ENCODE results near the gene ZWILCH. TPM values are rescaled to one million over a fixed set of nuclear protein-coding genes. Genes with fewer than 3 reads are reported as not detected.
"Not testable (repeated sequence)": the region's sequence is repeated elsewhere in the genome, so short reads cannot be mapped to it uniquely, and the experiment has no call there.

Gene ZWILCH
- total and polyA plus RNA-seq, 4 donors = 1.5 to 11.3 (median 2.9) TPM

GRCh38 chr15:66456211-66456610 lies 48.9 kb upstream of the ZWILCH start:
- peaks cover 0 to 2% (median 0%) of the 10 kb centered on the region in 4 donors for H3K36me3 ChIP-seq (ENCODE audit: control insufficient read depth in 4 of 4, insufficient read depth in 3 of 4, low read depth in 1 of 4, low read length in 3 of 4)
- peaks cover 1 to 13% (median 9%) of the 10 kb centered on the region in 4 donors for H3K4me1 ChIP-seq (ENCODE audit: control insufficient read depth in 4 of 4, insufficient read depth in 4 of 4, low read length in 3 of 4)
- H3K9ac ChIP-seq (ENCODE audit: low read depth in 1 of 2, low read length in 2 of 2) = no peak overlapping the region
- no peak overlapping the region for H3K4me3 ChIP-seq (ENCODE audit: low read depth in 1 of 3, low read length in 3 of 3)
- TF ChIP-seq EGR1 (IDR thresholded peaks at IDR 0.05; ENCODE audit: low read depth in 2 of 2) (no peak), REST (IDR thresholded peaks at IDR 0.05) (no peak), NR2F2 (IDR thresholded peaks at IDR 0.05) (no peak), RAD21 (IDR thresholded peaks at IDR 0.05) (no peak), TAF1 (conservative IDR thresholded peaks at IDR 0.05) (no peak), ATF3 (IDR thresholded peaks at IDR 0.05) (no peak), YY1 (IDR thresholded peaks at IDR 0.05) (no peak), GABPA (IDR thresholded peaks at IDR 0.05 in 1 of 2, conservative IDR thresholded peaks at IDR 0.05 in 1 of 2) (no peak), FOXA2 (IDR thresholded peaks at IDR 0.05) (no peak), SP1 (IDR thresholded peaks at IDR 0.05) (no peak), JUND (IDR thresholded peaks at IDR 0.05) (no peak)
- H3K27ac ChIP-seq (ENCODE audit: low read depth in 1 of 2, low read length in 2 of 2) = no peak overlapping the region
- no peak for DNase-seq (ENCODE audit: low spot score)
- H3K9me3 ChIP-seq (ENCODE audit: control insufficient read depth in 4 of 4, low read length in 3 of 4) = no peaks in the 10 kb centered on the region
- H3K27me3 ChIP-seq (ENCODE audit: control insufficient read depth in 4 of 4, insufficient read depth in 4 of 4, low read length in 3 of 4) = no peaks in the 10 kb centered on the region
- 90% methylated on average over 3 of the region's 3 CpGs for WGBS

- peaks cover 0 to 2% (median under 1%) of the 10 kb centered on the region in 4 donors for H3K36me3 ChIP-seq (ENCODE audit: control insufficient read depth in 4 of 4, insufficient read depth in 3 of 4, low read depth in 1 of 4, low read length in 3 of 4)
- H3K27me3 ChIP-seq (ENCODE audit: control insufficient read depth in 4 of 4, insufficient read depth in 4 of 4, low read length in 3 of 4) = no peaks in the 10 kb centered on the region
- DNase-seq (ENCODE audit: low spot score) = no peak
- no peaks in the 10 kb centered on the region for H3K4me1 ChIP-seq (ENCODE audit: control insufficient read depth in 4 of 4, insufficient read depth in 4 of 4, low read length in 3 of 4)
- no peak for TF ChIP-seq GABPA (IDR thresholded peaks at IDR 0.05 in 1 of 2, conservative IDR thresholded peaks at IDR 0.05 in 1 of 2)
- H3K4me3 ChIP-seq (ENCODE audit: low read depth in 1 of 3, low read length in 3 of 3) = no peak overlapping the region
- no peak overlapping the region for H3K9ac ChIP-seq (ENCODE audit: low read depth in 1 of 2, low read length in 2 of 2)
- 87% methylated on average over 3 of the region's 3 CpGs for WGBS
- H3K27ac ChIP-seq (ENCODE audit: low read depth in 1 of 2, low read length in 2 of 2) = no peak overlapping the region
- no peaks in the 10 kb centered on the region for H3K9me3 ChIP-seq (ENCODE audit: control insufficient read depth in 4 of 4, low read length in 3 of 4)
These were observed 45.1 kb upstream of the ZWILCH start for GRCh38 chr15:66459818-66460615.

DNA sequence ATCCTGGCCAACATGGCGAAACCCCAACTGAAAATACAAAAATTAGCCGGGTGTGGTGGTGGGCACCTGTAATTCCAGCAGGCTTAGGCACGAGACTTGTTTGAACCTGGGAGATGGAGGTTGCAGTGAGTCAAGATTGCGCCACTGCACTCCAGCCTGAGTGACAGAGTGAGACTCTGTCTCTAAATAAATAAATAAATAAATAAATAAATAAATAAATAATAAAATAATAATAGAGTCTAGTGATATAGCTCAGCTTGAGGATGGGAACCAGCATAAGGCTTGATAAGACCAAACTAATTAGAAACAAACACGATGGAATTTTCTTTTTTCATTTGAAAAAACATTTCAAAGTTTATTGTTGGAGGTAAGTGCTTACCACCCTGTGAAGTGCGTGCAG lies 43.8 kb upstream of the ZWILCH start:
- H3K36me3 ChIP-seq (ENCODE audit: control insufficient read depth in 4 of 4, insufficient read depth in 3 of 4, low read depth in 1 of 4, low read length in 3 of 4); H3K4me3 ChIP-seq (ENCODE audit: low read depth in 1 of 3, low read length in 3 of 3); H3K9me3 ChIP-seq (ENCODE audit: control insufficient read depth in 4 of 4, low read length in 3 of 4); H3K27ac ChIP-seq (ENCODE audit: low read depth in 1 of 2, low read length in 2 of 2); H3K4me1 ChIP-seq (ENCODE audit: control insufficient read depth in 4 of 4, insufficient read depth in 4 of 4, low read length in 3 of 4); H3K9ac ChIP-seq (ENCODE audit: low read depth in 1 of 2, low read length in 2 of 2); DNase-seq (ENCODE audit: low spot score); H3K27me3 ChIP-seq (ENCODE audit: control insufficient read depth in 4 of 4, insufficient read depth in 4 of 4, low read length in 3 of 4): not testable (repeated sequence)
- WGBS = 98% methylated on average over 6 of the region's 6 CpGs
